ENCODE results near the gene EXOSC5.
A peak's percentile ranks its signal among the peaks of the same experiment; 100 is the strongest.
"Not testable (repeated sequence)": the region's sequence is repeated elsewhere in the genome, so short reads cannot be mapped to it uniquely, and the experiment has no call there.

Gene EXOSC5

GRCh38 chr19:41364524-41365391 is 32.4 kb downstream of the EXOSC5 start:
- DNase-seq, result no peak

DNA sequence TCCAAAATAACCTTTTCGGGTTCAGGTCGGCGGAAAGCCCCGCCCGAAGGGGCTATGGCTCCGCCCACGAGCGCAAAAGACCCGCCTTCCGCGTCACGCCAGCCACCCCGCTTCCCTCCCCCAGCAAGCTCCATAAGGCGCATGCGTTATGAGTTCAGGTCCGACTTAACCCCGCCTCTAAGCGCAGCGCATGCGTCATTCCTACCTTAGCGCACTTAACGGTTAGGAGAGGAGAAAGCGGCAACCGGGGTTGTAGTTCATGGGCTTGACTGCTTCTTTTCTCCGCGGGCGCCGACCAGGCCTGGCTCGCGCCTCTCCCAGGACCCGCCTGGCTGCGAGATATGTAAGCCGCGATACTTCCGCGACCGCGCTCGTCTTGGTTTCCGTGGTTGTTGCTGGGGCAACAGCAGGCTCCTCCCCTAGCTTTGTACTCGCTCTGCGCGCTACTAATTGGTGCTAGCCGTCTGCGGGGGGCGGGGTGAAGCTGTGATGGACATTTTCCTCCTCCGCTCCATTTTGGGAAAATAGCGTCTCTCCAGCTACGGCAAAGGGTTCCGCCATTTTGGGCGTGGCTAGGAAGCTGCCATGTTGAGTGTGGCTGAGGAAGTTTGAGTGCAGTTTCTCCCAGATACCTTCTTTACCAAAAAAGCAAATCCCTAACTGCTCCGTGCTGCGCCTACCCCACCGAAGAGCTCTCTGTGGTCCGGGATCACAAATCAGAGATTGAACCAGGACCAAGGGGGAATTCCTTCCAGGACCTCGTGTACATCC is 33.2 kb downstream of the EXOSC5 start, which contains the start of gene B9D2:
B9D2 (minus strand) TSS at position 397 of the 771 bp plus-strand sequence. CDS start 630 bp downstream, outside the sequence.
- DNase-seq, result peak; percentile 99

- DNase-seq, result no peak
These were observed 33.8 kb downstream of the EXOSC5 start for GRCh38 chr19:41363371-41363752.

DNA sequence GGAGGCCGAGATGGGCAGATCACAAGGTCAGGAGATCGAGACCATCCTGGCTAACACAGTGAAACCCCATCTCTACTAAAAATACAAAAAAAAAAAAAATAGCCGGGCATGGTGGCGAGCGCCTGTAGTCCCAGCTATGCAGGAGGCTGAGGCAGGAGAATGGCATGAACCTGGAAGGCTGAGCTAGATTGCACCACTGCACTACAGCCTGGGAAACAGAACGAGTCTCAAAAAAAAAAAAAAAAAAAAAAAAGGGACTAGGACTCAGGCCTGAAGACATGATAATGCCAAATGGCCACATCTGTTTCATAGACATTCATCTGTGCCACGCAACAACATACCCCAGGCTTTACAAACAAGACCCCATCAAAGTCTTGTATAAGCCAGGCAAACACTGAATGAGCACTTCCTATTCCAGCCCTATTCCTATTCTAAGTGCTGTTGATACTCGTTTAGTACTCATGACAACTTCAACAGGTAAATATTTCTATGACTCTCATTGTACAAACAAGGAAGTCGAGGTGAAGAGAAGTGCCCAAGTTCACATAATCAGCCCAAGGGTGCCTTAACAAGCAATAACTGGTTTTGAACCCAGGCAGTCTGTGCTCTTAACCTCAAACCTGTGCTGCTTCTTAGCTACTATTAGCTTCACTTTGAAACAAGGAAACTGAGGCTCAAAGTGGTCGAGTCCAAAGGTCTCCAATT is 34.9 kb downstream of the EXOSC5 start:
- no peak for DNase-seq

- DNase-seq, result no peak
These were observed 37.4 kb downstream of the EXOSC5 start for GRCh38 chr19:41359741-41360140.

DNA sequence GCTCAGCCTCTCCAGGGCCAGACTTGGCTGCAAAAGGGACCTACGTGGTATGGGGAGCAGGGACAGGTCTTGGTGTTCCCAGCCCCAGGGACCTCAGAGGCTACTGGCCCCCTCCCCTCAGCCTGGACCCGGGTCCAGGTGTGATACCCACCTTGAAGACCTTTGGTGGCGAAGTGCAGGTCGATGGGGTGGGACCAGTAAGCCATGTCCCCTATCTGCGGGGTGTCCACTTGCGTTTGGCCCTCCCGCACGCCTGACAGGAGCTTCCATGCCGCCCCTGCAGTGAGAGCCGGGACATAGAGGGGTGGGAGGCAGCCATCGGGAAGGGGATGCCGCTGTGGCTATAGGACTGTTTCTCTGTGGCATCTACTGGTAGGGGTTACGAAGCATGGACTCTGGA is 39.4 kb downstream of the EXOSC5 start:
- no peak for DNase-seq

- no peak for DNase-seq
These were observed 40.0 kb downstream of the EXOSC5 start for GRCh38 chr19:41356984-41357739.

GRCh38 chr19:41355802-41356201 is 41.4 kb downstream of the EXOSC5 start:
- no peak for DNase-seq

- no peak for DNase-seq
These were observed 42.1 kb downstream of the EXOSC5 start for GRCh38 chr19:41355035-41355434.

DNA sequence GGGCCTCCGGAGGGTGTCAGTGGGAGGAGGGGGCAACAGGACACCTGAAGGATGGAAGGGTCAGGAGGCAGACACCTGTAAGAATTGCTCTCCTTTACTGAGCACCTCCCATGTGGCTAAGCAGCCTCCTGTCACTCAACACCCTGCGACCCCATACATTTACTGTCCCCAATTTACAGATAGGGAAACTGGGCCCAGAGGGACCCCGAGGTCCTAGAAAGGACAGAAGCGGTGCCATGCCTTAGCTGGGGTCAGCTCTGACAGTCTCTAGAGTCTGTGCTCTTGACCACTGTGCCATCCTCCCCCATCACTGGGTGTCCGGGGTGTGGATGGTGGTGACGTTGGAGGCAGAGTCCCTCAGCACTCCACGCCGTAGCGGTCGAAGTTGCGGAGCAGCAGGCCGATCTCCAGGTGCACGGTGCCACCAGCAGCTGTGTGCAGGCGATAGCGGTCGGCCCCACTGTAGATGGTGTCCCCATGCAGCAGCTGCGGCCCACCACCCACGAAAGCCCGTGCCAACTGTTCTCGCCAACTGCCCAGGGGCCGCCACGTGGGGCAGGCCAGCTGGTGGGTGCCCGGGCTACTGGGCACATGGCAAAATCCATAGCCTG is 42.7 kb downstream of the EXOSC5 start:
- no peak for DNase-seq

GRCh38 chr19:41353466-41354342 is 43.5 kb downstream of the EXOSC5 start, which contains the start of gene TGFB1:
TGFB1 (minus strand) TSS chr19:41353922; CDS start chr19:41353044, 878 bp downstream.
- DNase-seq, result peak; percentile 93

GRCh38 chr19:41352609-41353465 is 44.3 kb downstream of the EXOSC5 start:
- DNase-seq, result peak; percentile 86

DNA sequence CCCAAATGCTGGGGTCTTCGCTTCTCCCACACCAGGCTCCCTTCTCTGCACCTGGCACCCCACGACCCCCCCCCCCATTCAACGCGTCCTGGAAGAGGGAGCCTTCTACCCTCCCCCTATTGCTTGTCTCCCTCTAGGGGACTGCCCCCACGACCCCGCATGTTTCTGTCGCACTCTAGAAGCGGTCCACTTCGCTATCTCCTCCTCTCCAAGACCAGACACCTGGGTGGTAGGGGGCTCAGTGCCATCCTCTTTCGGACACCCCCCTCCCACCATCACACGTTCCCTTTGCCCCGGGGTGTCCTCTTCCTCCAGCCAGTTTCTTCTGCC is 44.9 kb downstream of the EXOSC5 start:
- no peak for DNase-seq

DNA sequence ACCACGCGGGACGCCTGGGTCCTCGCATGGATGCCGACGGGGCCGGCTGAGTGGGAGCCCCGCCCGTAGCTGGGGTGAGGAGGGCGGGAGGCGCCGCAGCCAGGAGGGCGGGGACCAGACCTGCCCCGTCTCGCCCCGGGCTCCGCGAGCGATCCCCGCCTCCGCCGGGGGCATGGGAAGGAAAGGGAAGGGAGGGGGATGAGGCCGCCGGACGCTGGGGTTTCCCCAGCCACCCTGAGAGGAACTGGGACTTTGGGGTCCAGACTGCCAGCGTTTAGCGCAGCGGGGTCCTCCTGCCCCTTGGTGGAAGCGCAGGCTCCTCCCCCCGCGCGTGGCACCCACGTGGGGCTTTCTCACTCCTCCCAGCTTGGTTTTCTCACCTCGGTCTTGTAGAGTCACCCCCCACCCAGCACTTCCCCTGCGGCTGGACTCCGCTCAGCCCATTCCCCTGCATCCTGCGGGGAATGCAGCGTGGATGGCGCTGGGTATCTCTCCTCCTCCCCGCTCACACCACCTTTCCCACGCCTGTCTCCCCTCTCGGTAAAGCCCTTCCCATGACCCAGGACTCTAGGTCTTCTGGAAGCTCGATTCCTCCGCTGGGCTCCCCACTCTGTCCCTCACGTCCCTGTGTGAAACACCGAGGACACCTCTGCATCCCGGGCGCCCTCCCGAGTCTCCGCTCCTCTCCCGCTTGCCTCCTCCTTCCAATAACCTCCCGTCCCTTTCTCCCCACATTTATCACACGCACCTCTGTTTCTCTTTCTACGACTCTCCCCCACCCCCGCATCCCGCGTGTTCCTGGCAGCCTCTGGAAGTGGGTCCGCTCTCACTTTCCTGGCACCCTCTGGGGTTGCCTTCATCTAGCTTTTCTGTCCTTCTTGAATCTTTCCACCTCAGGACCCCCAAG is 45.6 kb downstream of the EXOSC5 start:
- peak; percentile 66 for DNase-seq

DNA sequence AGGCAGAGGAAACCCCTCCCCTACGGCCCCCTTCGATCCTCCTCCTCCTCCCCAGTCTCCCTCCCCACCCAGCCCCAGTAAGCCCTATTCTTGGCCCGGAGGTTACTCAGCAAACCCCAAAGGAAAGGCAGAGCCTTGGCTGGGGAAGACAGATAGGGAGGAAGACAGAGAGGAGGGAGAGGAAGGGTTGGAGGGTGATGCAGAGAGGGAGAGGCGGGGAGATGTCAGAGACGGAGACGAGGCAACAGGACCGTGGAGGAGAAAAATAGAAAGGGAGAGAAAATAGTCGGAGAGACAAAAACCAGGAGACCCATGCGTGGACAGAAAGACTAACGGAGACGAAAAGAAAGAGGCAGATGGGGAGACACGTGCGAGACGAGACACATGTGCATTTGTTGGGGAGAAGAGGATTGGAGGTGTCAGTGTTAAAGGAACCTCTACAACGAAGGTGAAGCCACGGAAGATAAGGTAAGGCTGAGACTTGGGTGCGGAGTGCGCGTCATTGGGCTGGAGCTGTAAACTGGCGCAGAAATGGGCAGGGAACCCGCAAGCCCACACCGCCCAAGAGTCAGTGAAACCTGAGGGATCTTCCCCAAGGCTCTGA is 46.3 kb downstream of the EXOSC5 start:
- no peak for DNase-seq

DNA sequence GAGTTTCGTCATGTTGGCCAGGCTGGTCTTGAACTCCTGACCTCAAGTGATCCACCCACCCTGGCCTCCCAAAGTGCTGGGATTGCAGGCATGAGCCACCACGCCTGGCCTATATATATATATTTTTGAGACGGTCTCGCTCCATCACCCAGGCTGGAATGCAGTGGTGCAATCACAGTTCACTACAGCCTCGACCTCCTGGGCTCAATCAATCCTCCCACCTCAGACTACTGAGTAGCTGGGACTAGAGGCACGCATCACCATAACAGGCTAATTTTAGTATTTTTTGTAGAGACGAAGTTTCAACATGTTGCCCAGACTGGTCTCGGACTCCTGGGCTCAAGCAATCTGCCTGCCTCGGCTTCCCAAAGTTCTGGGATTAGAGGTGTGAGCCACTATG is 50.2 kb downstream of the EXOSC5 start:
- not testable (repeated sequence) for DNase-seq

GRCh38 chr19:41344162-41344561 is 53.0 kb downstream of the EXOSC5 start:
- DNase-seq, result no peak

GRCh38 chr19:41341669-41342490 is 55.3 kb downstream of the EXOSC5 start:
- no peak for DNase-seq
